ENCODE measurements around the gene TSC2. TPM values are rescaled to one million over a fixed set of nuclear protein-coding genes. Genes with fewer than 3 reads are reported as not detected.

TSC2 gene
- total and polyA plus RNA-seq, 9 of the 15 experiments (the other 6 are each of a cell fraction or from before 2014, with no cell fraction given): 1.3 to 68.1 (median 16.6) TPM

DNA sequence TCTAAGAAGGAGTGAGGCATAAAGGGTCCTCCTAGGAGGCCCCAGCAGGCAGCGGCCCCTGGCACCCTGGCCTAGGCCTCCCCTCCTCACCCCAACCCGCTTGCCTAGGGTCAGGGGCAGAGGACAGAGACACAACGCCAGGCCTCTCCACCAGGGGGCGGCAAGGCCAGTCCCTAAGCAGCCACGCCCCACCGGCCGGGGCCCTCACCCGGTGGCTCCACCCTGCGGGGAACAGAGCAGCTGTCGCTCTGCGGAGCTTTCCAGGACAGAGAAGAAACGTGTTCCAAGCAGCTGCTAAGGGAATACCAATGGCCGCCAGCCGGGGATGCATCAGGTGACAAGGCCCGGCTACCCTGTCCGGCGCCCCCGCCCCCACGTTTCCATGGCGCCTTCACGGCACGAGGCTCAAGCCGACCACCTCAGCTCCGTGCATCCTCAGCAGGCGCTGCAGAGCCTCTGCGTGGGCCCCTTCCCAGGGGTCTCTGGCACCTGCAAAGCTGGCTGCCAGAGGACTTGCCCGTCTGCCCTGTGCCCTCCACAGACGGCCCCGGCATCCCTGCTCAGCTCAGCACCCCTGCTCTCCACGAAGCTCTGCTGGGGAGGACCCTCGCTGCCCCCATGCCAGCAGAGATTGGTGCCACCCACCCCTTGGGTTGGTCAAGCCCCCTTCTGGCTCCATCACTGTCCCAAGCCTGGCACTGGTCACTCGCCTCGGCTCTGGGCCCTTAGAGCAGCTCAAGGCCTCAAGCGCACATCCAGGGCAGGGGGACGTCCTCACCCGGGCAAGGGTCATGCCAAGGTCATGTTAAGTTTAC is 43.8 kb upstream of the TSC2 start (continued):
- no peak for TF ChIP-seq TCFL5 (CRISPR knock-in tag; conservative IDR thresholded peaks at IDR 0.05)
- no peak for TF ChIP-seq ZSCAN32 (CRISPR knock-in tag; IDR thresholded peaks at IDR 0.05)
- TF ChIP-seq, protein P1, sequence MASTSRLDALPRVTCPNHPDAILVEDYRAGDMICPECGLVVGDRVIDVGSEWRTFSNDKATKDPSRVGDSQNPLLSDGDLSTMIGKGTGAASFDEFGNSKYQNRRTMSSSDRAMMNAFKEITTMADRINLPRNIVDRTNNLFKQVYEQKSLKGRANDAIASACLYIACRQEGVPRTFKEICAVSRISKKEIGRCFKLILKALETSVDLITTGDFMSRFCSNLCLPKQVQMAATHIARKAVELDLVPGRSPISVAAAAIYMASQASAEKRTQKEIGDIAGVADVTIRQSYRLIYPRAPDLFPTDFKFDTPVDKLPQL (IDR thresholded peaks at IDR 0.05; ENCODE audit: extremely low read depth, insufficient read length): no peak
- TF ChIP-seq ZBTB8A (IDR thresholded peaks at IDR 0.05; ENCODE audit: partially characterized antibody): no peak
- no peak for TF ChIP-seq ZNF232 (CRISPR knock-in tag; IDR thresholded peaks at IDR 0.05)
- TF ChIP-seq, protein P2, sequence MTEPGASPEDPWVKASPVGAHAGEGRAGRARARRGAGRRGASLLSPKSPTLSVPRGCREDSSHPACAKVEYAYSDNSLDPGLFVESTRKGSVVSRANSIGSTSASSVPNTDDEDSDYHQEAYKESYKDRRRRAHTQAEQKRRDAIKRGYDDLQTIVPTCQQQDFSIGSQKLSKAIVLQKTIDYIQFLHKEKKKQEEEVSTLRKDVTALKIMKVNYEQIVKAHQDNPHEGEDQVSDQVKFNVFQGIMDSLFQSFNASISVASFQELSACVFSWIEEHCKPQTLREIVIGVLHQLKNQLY (CRISPR knock-in tag; conservative IDR thresholded peaks at IDR 0.05): no peak
- no peak for TF ChIP-seq ZNF57 (CRISPR knock-in tag; IDR thresholded peaks at IDR 0.05)
- TF ChIP-seq, protein P3, sequence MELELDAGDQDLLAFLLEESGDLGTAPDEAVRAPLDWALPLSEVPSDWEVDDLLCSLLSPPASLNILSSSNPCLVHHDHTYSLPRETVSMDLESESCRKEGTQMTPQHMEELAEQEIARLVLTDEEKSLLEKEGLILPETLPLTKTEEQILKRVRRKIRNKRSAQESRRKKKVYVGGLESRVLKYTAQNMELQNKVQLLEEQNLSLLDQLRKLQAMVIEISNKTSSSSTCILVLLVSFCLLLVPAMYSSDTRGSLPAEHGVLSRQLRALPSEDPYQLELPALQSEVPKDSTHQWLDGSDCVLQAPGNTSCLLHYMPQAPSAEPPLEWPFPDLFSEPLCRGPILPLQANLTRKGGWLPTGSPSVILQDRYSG (tag; conservative IDR thresholded peaks at IDR 0.05; ENCODE audit: low read depth): no peak
- no peak for TF ChIP-seq U2AF1 (optimal IDR thresholded peaks at IDR 0.05; ENCODE audit: low read depth, low read length)
- no peak for TF ChIP-seq ZFP1 (CRISPR knock-in tag; IDR thresholded peaks at IDR 0.05)
- TF ChIP-seq ELF2 (CRISPR knock-in tag; IDR thresholded peaks at IDR 0.05): no peak
- no peak for TF ChIP-seq TEAD2 (tag; IDR thresholded peaks at IDR 0.05)
- TF ChIP-seq, protein P4, sequence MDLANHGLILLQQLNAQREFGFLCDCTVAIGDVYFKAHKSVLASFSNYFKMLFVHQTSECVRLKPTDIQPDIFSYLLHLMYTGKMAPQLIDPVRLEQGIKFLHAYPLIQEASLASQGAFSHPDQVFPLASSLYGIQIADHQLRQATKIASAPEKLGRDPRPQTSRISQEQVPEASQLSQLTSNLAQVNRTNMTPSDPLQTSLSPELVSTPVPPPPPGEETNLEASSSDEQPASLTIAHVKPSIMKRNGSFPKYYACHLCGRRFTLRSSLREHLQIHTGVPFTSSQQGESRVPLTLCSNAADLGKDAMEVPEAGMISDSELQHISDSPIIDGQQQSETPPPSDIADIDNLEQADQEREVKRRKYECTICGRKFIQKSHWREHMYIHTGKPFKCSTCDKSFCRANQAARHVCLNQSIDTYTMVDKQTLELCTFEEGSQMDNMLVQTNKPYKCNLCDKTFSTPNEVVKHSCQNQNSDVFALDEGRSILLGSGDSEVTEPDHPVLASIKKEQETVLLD (IDR thresholded peaks at IDR 0.05): no peak
- TF ChIP-seq, protein P5, sequence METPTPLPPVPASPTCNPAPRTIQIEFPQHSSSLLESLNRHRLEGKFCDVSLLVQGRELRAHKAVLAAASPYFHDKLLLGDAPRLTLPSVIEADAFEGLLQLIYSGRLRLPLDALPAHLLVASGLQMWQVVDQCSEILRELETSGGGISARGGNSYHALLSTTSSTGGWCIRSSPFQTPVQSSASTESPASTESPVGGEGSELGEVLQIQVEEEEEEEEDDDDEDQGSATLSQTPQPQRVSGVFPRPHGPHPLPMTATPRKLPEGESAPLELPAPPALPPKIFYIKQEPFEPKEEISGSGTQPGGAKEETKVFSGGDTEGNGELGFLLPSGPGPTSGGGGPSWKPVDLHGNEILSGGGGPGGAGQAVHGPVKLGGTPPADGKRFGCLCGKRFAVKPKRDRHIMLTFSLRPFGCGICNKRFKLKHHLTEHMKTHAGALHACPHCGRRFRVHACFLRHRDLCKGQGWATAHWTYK (CRISPR knock-in tag; IDR thresholded peaks at IDR 0.05): no peak
- no peak for TF ChIP-seq BACH1 (tag; IDR thresholded peaks at IDR 0.05)
- TF ChIP-seq, protein P6, sequence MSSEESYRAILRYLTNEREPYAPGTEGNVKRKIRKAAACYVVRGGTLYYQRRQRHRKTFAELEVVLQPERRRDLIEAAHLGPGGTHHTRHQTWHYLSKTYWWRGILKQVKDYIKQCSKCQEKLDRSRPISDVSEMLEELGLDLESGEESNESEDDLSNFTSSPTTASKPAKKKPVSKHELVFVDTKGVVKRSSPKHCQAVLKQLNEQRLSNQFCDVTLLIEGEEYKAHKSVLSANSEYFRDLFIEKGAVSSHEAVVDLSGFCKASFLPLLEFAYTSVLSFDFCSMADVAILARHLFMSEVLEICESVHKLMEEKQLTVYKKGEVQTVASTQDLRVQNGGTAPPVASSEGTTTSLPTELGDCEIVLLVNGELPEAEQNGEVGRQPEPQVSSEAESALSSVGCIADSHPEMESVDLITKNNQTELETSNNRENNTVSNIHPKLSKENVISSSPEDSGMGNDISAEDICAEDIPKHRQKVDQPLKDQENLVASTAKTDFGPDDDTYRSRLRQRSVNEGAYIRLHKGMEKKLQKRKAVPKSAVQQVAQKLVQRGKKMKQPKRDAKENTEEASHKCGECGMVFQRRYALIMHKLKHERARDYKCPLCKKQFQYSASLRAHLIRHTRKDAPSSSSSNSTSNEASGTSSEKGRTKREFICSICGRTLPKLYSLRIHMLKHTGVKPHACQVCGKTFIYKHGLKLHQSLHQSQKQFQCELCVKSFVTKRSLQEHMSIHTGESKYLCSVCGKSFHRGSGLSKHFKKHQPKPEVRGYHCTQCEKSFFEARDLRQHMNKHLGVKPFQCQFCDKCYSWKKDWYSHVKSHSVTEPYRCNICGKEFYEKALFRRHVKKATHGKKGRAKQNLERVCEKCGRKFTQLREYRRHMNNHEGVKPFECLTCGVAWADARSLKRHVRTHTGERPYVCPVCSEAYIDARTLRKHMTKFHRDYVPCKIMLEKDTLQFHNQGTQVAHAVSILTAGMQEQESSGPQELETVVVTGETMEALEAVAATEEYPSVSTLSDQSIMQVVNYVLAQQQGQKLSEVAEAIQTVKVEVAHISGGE (CRISPR knock-in tag; IDR thresholded peaks at IDR 0.05): no peak
- no peak for TF ChIP-seq FOSL1 (tag; conservative IDR thresholded peaks at IDR 0.05)

All from K562 (cell line).